GM12891 (cell line): ENCODE data around the gene SPEN.

Source experiments
- POLR2A ChIP-seq: IDR thresholded peaks from 2 replicates; pipeline ENCODE4 v1.6.1; 2011; ENCODE audit warnings: low read depth, low read length, control low read depth
- POLR2AphosphoS5 ChIP-seq: IDR thresholded peaks from 2 replicates; pipeline ENCODE4 v1.6.1; 2011; ENCODE audit warnings: low read depth, low read length, control low read depth
- TAF1 ChIP-seq: IDR thresholded peaks from 2 replicates; pipeline ENCODE4 v1.6.1; 2011; ENCODE audit warnings: low read depth, low read length, control low read depth

DNA sequence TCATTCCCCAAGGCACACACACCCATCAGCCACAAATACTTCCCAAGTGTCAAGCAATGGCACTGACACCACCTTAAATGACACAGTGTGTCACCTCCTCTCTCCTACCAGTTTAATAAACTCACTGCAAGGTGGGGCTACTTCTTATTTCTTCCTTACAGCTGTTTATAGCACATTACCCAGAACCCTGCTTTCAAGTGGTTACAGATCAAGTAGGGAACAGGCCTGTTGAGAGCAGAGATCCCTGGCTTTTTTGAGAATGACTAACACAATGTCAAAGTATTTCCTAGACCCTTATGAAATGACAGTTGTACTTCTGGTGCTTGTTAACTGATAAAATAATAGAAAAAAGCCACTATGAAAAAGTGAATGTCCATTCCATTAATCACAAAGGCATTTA lies 108.6 kb downstream of the SPEN start:
- TF ChIP-seq POLR2AphosphoS5 (no peak), TAF1 (no peak), POLR2A (no peak)
